HG03060 (cell line): ENCODE results near the gene FAM89A.
"Not testable (repeated sequence)": the region's sequence is repeated elsewhere in the genome, so short reads cannot be mapped to it uniquely, and the experiment has no call there.

Source experiments
- ATAC-seq: cut with Tn5 transposase; IDR thresholded peaks from one replicate; pipeline ENCODE4 v1.9.1; 2021; ENCODE audit warnings: low read depth, moderate number of reproducible peaks; ENCODE audit not compliant: unreplicated experiment

FAM89A gene

GRCh38 chr1:231058416-231059109 lies 18.5 kb upstream of the FAM89A start:
- ATAC-seq = no peak

GRCh38 chr1:231057410-231057809 lies 17.4 kb upstream of the FAM89A start:
- ATAC-seq = no peak

GRCh38 chr1:231055271-231055670 lies 15.2 kb upstream of the FAM89A start:
- no peak for ATAC-seq

DNA sequence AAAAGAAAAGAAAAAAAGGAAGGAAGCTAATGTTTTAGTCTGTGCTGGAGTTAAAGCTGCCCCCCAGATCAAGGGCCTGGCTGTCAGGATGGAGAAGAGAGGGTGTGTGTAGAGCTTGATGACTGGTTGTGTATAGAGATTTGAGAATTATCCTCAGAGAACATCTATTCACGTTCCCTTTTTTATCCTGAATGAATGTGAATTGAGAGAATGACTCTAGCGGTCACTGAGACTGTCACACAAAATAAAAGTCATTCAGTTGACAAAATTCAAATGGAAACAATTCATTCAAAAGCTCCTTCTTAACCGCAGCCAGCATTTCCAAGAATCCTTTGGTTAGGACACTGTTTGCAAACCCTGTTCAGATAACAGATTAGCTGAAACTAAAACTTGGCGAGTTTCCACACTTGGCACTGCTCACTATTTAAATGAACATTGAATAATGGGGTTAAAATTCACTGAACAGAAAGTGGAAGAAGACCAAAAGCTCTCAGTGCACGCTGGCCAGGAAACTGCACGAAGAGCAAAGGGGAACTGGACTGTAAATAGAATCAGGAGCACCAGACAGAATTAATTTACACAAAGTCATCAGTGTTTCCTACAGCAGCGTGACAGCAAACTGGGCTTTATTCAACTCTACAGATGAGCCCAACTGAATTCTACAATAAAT lies 13.6 kb upstream of the FAM89A start:
- ATAC-seq = peak; percentile 47

DNA sequence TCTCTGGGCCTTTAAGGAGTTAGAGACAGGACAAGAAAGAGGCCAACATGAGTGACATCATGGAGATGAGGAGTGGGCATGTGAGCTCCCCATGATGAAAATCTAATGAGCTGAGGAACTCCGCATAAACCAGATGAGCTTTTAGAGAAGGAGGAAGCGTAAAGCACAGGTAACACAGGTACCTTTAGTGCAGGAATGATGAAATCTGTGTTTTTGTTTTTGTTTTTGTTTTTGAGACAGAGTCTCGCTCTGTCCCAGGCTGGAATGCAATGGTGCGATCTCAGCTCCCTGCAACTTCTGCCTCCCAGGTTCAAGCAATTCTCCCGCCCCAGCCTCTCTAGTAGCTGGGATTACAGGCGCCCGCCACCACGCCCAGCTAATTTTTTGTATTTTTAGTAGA lies 12.7 kb upstream of the FAM89A start:
- ATAC-seq = no peak

GRCh38 chr1:231050932-231051331 lies 10.9 kb upstream of the FAM89A start:
- ATAC-seq = not testable (repeated sequence)

GRCh38 chr1:231050395-231050794 lies 10.3 kb upstream of the FAM89A start:
- no peak for ATAC-seq

DNA sequence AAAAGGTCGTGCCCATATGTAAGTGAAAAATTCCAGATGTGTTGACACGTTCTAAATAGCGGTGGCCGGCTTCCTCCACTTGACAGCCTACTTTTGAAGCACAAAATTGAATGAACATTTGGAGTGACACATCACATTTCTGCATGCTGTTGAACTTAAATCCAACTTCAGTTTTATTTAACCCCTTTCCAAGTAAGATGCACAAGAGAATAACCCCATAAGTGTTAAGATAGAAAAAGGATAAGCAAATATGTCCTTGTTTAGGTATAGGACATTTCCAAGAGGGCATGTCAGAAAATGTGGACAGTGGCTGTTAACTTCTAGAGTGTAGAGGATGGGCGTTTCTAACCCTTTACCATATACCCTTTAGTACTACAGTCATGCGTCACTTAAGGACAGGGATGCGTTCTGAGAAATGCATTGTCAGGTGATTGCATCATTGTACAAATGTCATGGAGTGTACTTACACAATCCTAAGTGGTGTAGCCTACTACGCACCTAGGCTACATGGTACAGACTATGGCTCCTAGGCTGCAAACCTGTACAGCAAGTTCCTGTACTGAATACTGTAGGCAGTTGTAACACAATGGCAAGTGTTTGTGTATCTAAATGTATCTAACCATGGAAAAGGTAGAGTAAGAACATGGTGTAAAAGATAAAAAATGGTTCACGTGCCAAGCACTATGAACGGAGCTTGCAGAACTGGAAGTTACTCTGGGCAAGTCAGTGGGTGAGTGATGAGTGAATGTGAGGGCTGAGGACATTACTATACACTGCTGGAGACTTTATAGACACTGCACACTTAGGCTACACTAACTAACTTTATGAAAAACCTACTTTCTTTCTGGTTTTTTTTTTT lies 9.3 kb upstream of the FAM89A start:
- ATAC-seq = no peak

- not testable (repeated sequence) for ATAC-seq
Measured at GRCh38 chr1:231048419-231048818, 8.4 kb upstream of the FAM89A start.

DNA sequence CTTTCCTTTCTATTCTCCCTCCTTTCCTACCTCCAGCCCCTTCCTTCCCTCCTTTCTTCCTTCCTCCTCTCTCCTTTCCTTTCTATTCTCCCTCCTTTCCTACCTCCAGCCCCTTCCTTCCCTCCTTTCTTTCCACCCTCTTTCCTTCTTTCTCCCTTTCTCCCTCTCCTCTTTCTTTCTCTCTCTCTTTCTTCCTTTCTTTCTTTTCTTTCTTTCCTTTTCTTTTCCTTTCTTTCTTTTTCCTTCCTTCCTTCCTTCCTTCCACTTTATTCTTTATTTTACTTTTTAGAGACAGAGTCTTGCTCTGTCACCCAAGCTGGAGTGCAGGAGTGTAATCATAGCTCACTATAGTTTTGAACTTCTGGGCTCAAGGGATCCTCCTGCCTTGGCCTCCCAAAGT lies 7.5 kb upstream of the FAM89A start:
- not testable (repeated sequence) for ATAC-seq

DNA sequence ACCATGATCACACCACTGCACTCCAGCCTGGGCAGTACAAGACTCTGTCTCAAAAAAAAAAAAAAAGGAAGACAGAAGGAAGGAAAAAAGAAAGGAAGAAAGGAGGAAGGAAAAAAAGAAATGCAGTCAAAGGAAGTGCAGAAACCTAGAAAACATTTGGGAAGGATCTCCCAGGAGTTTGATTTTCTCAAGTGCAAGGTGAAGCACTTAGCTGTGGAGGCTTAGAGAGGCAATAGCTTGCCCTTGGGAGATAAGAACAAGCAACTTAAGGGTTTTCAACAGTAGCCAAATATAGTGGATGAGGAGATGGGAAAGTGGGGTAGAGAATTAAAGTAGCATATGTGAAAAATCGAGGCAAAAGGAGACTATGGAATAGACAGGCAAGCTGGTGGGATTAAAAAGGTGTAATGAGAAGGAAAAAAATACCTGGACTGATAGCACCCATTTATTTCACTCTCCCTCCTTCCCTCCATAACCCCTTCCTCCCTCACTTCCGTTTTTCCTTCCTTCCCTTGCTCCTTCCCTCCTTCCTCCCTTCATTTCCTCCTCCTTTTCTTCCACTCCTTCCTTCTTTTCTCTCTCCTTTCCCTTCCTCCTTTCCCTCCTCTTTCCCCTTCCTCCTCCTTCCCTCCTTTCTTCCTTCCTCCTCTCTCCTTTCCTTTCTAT lies 6.8 kb upstream of the FAM89A start:
- ATAC-seq = no peak

GRCh38 chr1:231045921-231046729 lies 6.1 kb upstream of the FAM89A start:
- not testable (repeated sequence) for ATAC-seq

DNA sequence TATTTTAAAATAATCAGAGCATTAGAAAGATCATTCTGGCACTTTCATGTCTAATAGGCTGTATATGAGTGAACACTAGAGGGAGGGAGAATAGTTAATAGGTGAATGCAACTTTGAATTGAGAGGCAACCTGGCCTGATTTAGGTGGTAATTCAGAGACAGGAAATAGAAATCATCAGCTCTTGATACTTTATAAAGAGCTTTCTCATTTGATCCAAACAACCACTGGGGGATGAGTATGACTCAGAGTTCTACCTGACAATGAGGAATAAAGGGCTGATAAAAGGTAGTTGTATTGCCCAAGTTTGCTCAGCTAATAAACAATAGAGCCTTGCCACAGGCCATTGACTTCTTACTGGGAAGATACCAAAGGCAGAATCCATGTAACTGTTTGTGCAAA lies 5.2 kb upstream of the FAM89A start:
- ATAC-seq = no peak

- no peak for ATAC-seq
Measured at GRCh38 chr1:231044588-231044987, 4.5 kb upstream of the FAM89A start.

- no peak for ATAC-seq
Measured at GRCh38 chr1:231041719-231042261, 1.7 kb upstream of the FAM89A start.

- ATAC-seq = no peak
Measured at GRCh38 chr1:231040800-231041718, 1.0 kb upstream of the FAM89A start.

DNA sequence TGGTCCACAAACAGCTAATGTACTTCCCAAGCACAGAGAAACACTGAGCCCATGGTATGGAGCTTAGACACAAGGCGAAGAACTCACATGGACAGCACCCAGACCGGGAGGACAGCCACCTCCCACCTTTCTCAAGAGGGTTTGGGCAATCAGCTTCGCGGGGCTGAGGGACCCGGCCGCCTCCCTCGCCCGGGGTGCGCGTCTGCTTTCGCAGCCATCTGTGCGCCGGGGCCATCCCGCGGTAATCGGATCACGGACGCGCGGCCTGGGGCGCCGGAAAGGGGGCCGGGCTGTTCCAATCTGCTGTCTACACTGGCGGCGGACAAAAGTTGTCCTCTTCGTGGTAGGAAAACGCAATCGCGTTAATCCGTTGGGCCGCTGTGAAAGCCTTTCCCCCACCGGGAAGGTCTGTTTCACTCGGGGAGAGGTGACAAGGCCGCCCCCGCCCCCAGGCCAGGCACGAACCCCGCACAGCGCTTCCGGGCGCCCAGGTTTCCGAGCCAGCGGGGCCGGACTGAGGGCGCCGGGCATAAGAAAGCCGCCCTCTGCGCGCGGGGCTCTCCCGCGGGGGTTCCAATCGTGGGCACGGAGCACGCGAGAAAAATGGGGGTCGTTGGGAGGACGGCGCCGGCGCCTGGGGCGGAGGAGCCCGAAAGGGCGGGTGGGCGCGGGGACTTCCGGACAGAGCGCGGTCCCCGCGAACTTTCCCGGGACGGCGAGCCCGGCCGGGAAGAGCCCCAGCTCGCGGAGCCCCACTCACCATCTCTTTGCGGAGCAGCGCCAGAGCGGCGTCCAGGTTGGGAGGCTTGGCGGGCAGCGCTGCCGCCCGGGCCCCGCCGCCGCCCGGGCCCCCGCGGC lies 664 bp downstream of the FAM89A start:
- no peak for ATAC-seq
